ENCODE measurements around the gene UAP1L1.

- TF ChIP-seq FOS (IDR thresholded peaks at IDR 0.05; ENCODE audit: extremely low read depth, insufficient read length), result no peak
- no peak for TF ChIP-seq NR2F6 (CRISPR knock-in tag; IDR thresholded peaks at IDR 0.05)
- TF ChIP-seq DDX20 (tag; IDR thresholded peaks at IDR 0.05; ENCODE audit: low read depth), result no peak
- TF ChIP-seq L3MBTL2 (IDR thresholded peaks at IDR 0.05), result no peak; the same call in 1 of the 2 replicates
Observed at GRCh38 chr9:137070906-137071275, 6.4 kb upstream of the UAP1L1 start.

All from K562 (cell line).